Central memory CD8-positive, alpha-beta T cell (primary cell): ENCODE data around the gene SIGLEC8.
A peak's percentile ranks its signal among the peaks of the same experiment; 100 is the strongest.
"Not testable (repeated sequence)": the region's sequence is repeated elsewhere in the genome, so short reads cannot be mapped to it uniquely, and the experiment has no call there.

Experiments used
- ATAC-seq: fragments of 150-1000 bp; cut with Tn5 transposase; replicated peaks from 2 replicates; pipeline ENCODE4 v1.10.0; 2022; ENCODE audit warnings: mild to moderate bottlenecking, moderate FRiP score, moderate number of reproducible peaks; ENCODE audit not compliant: poor library complexity, severe bottlenecking; ENCODE audit errors: extremely low read depth
- DNase-seq, 2 donors: peaks; one replicate each; pipeline ENCODE4 v3.0.0; 2021; ENCODE audit warnings: low spot score in 2 of 2
- H3K27ac Mint-ChIP-seq: one replicate; pipeline ENCODE4 v1.8.0; 2022; ENCODE audit warnings: low read depth, mild to moderate bottlenecking, moderate library complexity, mixed read lengths
- H3K27me3 Mint-ChIP-seq: one replicate; pipeline ENCODE4 v1.8.0; 2022; ENCODE audit warnings: mixed read lengths
- H3K36me3 Mint-ChIP-seq: one replicate; pipeline ENCODE4 v1.8.0; 2022; ENCODE audit warnings: mild to moderate bottlenecking, moderate library complexity, mixed read lengths; ENCODE audit not compliant: insufficient read depth
- H3K4me1 Mint-ChIP-seq: one replicate; pipeline ENCODE4 v1.8.0; 2022; ENCODE audit warnings: mixed read lengths
- H3K4me3 Mint-ChIP-seq: one replicate; pipeline ENCODE4 v1.8.0; 2022; ENCODE audit warnings: mild to moderate bottlenecking, moderate library complexity, mixed read lengths
- H3K9me3 Mint-ChIP-seq: one replicate; pipeline ENCODE4 v1.8.0; 2022; ENCODE audit warnings: mixed read lengths

The SIGLEC8 gene

DNA sequence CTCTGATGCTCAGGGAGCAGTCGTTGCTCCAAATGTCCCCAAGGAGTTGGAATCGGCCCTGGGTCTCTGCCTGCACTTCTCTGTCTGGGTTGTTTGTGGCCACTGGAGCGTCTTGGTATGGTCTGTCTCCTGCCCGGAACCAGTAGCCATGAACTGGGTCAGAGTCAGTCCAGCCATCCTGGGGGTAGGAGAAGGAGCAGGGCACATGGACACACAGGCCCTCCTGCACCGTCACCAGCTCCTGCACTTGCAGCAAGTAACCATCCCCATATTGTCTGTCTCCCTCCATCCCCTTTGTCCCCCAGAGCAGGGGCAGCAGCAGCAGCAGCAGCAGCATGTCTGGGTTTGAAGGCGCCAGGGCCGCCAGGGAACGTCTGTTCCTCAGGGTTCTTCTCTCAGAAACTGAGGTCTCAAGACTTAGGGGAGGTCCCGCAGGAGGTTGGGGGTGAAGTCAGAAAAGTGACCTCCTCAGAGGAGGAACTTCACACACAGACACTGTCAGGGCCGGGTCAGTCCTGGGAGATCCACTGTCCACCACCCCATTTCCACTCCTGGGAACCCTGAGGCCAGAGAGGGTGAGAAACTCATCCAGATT is at the start of gene SIGLEC8:
Gene SIGLEC8 (minus strand): TSS at position 404 of the 595 bp plus-strand sequence. CDS start 67 bp downstream, at position 337.
- peaks cover 77% of the 10 kb centered on the region for H3K27me3 Mint-ChIP-seq
- peak within 1 kb of the TSS; percentile 35 for H3K27ac Mint-ChIP-seq
- H3K4me3 Mint-ChIP-seq = no peak within 1 kb of the TSS
- ATAC-seq (no peak), DNase-seq (no peak)
- H3K36me3 Mint-ChIP-seq = peaks cover 3% of the 10 kb centered on the region
- H3K9me3 Mint-ChIP-seq = no peaks in the 10 kb centered on the region
- H3K4me1 Mint-ChIP-seq = peaks cover 2% of the 10 kb centered on the region

DNA sequence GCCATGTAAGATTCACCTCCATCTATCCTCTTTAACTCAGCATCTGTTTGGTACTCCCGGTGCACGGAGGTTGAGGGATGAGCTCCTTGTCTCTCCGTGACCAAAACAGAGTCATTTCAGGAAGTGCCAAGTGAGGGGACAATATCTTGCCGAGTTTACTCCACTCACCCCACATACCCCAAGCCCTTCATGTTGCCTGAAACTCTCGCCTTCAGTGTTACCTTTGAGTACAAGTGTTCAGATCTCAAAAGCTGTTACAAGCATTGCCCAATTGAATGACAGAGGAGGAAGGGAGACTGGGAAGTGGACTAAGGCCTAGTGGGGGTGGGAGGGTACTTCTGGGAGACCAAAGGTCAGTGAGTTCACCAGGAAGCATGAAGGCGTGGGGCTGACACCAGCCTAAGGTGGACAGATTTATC is 49.4 kb upstream of the SIGLEC8 start:
- no peak for DNase-seq
- no peaks in the 10 kb centered on the region for H3K36me3 Mint-ChIP-seq
- H3K4me1 Mint-ChIP-seq = no peaks in the 10 kb centered on the region
- H3K9me3 Mint-ChIP-seq = no peaks in the 10 kb centered on the region
- no peak overlapping the region for H3K4me3 Mint-ChIP-seq
- no peak for ATAC-seq
- peaks cover 47% of the 10 kb centered on the region for H3K27me3 Mint-ChIP-seq
- H3K27ac Mint-ChIP-seq = no peak overlapping the region

DNA sequence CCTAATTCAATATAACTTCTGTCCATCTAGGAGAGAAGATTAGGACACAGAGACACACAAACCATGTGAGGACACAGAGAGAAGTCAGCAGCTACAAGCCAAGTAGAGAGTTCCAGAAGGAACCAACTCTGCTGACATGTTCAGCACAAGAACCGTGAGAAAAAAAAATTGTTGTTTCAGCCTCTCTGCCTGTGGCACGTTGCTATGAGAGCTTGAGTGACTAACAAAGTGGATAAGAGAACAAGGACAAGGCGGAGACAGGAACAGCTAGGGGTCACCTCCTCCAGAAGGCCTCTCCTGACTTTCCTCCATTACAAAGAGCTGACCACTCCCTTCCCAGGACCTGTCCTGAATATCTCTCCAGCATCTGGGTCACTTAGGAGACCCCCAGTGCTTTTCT is 48.9 kb upstream of the SIGLEC8 start:
- Mint-ChIP-seq H3K27me3 (peaks cover 47% of the 10 kb centered on the region), H3K4me1 (no peaks in the 10 kb centered on the region), H3K4me3 (no peak overlapping the region), H3K36me3 (no peaks in the 10 kb centered on the region), H3K9me3 (no peaks in the 10 kb centered on the region), H3K27ac (no peak overlapping the region)
- no peak for DNase-seq
- no peak for ATAC-seq

DNA sequence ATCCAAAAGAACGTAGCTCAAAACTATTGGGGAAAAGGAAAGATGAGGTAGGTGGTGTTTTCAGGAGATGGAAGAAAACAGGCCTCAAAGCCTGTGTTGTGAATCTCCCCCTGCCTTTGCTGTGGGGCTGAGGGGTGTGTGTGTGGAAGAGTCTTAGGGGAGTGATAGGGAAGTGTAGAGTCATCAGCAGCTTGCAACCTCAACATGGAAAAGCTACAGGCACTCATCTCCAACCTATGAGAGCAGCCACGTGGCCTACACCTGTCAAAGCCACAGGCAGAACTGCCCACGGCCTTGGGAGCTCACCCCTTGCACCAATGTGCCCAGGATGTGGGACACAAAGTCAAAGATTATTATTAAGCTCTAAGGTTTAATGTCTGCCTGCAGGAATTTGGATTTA is 47.6 kb upstream of the SIGLEC8 start:
- Mint-ChIP-seq H3K27ac (no peak overlapping the region), H3K27me3 (peaks cover 36% of the 10 kb centered on the region), H3K4me3 (no peak overlapping the region), H3K4me1 (peaks cover 5% of the 10 kb centered on the region), H3K9me3 (no peaks in the 10 kb centered on the region), H3K36me3 (no peaks in the 10 kb centered on the region)
- no peak for ATAC-seq
- DNase-seq = no peak

DNA sequence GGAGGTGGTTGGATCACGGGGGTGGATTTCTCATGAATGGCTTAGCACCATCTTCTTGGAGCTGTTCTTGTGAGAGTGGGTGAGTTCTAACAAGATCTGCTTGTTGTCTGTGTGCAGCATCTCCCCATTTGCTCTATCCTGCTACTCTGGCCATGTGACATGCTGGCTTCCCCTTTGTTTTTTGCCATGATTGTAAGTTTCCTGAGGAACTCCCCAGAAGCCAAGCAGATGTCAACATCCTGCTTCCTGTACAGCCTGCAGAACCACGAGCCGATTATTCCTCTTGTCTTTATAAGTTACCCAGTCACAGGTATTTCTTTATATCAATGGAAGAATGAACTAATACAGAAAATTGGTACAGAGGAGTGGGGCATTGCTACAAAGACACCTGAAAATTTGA is 45.6 kb upstream of the SIGLEC8 start:
- Mint-ChIP-seq H3K4me3 (no peak overlapping the region), H3K27me3 (peaks cover 26% of the 10 kb centered on the region), H3K9me3 (no peaks in the 10 kb centered on the region), H3K27ac (no peak overlapping the region), H3K4me1 (peaks cover 5% of the 10 kb centered on the region), H3K36me3 (no peaks in the 10 kb centered on the region)
- ATAC-seq = no peak
- no peak for DNase-seq

DNA sequence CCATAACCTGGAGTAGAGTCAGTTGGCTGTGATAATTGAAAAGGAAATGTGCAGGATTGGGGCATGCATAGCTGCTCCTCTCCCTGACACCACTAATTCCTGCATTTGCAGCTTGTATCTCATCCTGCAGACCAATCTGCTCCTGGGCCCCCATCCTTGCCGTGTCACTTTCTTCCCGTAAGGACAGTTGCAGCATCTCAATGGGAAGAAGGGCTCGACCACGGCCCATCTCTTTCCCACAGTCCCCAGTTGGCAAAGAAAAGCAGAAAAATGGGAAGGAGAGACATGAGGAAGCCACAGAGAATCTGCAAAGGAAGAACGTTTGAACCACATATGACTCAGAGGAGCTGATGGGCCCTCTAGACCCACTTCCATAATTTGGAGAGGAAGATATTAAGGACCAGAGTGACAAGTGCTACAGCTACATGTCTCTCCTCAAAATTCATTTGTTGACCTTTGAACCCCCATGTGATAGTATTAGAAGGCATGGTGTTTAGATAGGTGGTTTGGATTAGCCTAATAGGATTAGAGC is 45.1 kb upstream of the SIGLEC8 start:
- Mint-ChIP-seq H3K4me3 (no peak overlapping the region), H3K9me3 (no peaks in the 10 kb centered on the region), H3K36me3 (no peaks in the 10 kb centered on the region), H3K27ac (no peak overlapping the region), H3K27me3 (peaks cover 26% of the 10 kb centered on the region), H3K4me1 (peaks cover 5% of the 10 kb centered on the region)
- no peak for ATAC-seq
- no peak for DNase-seq

DNA sequence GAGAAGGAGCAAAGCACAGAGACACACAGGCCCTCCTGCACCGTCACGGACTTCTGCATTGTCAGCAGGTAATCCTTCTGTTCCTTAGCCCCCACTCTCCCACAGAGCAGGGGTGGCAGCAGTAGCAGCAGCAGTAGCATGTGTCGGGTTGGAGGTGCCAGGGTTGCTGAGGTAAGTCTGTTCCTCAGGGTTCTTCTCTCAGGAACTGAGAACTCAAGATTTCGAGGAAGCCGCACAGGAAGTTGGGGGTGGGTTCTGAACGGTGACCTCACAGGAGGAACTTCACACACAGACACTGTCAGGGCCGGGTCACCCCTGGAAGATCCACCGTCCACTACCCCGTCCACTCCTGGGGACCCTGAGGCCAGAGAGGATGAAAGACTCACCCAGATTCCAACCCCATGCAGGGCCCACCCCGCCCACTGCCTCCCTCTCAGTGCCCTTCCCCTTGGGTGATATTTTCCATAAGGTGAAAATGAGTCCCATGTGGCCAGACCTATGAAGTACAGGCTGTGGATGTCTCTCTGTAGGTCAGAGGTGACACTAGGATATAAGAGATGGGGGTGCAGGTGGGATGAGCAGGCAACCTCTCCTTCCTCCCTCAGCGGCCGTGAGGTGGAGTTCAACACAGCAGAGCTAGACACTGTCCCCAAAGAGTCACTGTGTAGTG is 43.5 kb upstream of the SIGLEC8 start, which contains the start of gene SIGLEC12:
Gene SIGLEC12 (minus strand): TSS at position 207 of the 670 bp plus-strand sequence. CDS start 67 bp downstream, at position 140.
- no peak within 1 kb of the TSS for H3K4me3 Mint-ChIP-seq

DNA sequence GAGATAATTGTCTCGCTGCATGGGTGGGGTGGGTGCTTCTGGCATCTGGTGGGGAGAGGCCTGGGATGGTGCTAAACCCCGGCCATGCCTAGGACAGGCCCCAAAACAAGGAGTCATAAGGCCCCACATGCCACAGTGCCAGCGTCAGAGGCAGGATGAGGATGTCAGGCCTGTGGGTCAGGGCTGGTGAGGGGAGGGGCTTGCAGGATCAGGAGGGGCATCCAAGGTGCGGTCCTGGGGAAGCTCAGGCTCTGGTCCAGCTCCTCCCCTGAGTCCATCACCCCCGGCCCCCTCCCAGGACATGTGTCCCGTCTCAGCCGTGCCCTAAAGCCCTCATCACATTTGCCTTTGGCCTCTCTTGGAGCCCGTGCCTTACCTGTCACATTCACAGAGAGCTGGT is 42.7 kb upstream of the SIGLEC8 start:
- H3K4me1 Mint-ChIP-seq, H3K36me3 Mint-ChIP-seq, H3K9me3 Mint-ChIP-seq, ATAC-seq, H3K27ac Mint-ChIP-seq, DNase-seq, H3K4me3 Mint-ChIP-seq: not testable (repeated sequence)
- peaks cover 23% of the 10 kb centered on the region for H3K27me3 Mint-ChIP-seq

More for the DNA sequence above, 43.5 kb upstream of the SIGLEC8 start, which contains the start of gene SIGLEC12:
- no peak for DNase-seq
- Mint-ChIP-seq H3K36me3 (no peaks in the 10 kb centered on the region), H3K27ac (no peak within 1 kb of the TSS), H3K9me3 (no peaks in the 10 kb centered on the region), H3K4me1 (peaks cover 5% of the 10 kb centered on the region), H3K27me3 (peaks cover 20% of the 10 kb centered on the region)
- no peak for ATAC-seq

DNA sequence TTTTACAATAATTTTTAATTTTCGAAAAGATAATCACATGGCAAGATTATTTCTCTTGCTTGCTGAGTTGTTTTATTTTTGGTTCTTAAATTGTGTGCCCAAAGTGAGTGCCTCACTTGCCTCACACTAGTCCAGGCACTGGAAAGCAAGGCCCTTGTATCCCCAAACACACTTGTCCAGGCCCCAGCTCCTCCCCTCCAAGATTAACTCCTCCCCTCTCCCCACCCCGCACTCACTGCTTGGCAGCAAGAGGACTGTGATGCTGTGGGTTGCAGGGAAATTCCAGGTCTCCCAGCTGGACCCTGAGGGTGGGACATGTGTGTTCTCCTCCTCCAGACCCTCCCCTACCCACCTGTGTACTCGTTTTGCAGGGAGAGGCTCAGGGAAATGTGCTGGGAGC is 39.4 kb upstream of the SIGLEC8 start:
- Mint-ChIP-seq H3K4me1 (peaks cover 5% of the 10 kb centered on the region), H3K27ac (no peak overlapping the region), H3K27me3 (peaks cover 51% of the 10 kb centered on the region), H3K36me3 (no peaks in the 10 kb centered on the region), H3K4me3 (no peak overlapping the region), H3K9me3 (peaks cover 7% of the 10 kb centered on the region)
- ATAC-seq (no peak), DNase-seq (no peak)

DNA sequence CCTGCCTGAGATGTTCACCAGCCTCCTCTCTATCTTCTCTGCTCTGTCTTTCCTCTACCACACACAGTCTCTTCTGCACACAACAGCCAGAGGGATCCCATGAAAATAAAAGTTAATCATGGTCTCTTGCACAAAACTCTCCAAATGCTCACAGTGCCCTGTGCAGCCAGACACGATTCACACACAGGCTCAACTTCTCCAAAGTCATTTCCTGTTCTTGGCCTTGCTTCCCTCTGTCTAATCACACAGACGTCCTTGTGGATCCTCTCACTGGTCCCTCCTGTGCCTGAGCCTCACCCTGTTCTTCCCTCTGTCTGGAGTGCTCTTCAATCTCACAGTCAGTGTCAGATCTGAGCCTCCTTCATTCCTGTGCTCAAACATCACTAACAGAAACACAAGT is 35.5 kb upstream of the SIGLEC8 start:
- no peaks in the 10 kb centered on the region for H3K4me1 Mint-ChIP-seq
- peaks cover 56% of the 10 kb centered on the region for H3K27me3 Mint-ChIP-seq
- H3K9me3 Mint-ChIP-seq = peaks cover 7% of the 10 kb centered on the region
- no peak overlapping the region for H3K4me3 Mint-ChIP-seq
- DNase-seq = no peak
- no peaks in the 10 kb centered on the region for H3K36me3 Mint-ChIP-seq
- H3K27ac Mint-ChIP-seq = no peak overlapping the region
- ATAC-seq = no peak

DNA sequence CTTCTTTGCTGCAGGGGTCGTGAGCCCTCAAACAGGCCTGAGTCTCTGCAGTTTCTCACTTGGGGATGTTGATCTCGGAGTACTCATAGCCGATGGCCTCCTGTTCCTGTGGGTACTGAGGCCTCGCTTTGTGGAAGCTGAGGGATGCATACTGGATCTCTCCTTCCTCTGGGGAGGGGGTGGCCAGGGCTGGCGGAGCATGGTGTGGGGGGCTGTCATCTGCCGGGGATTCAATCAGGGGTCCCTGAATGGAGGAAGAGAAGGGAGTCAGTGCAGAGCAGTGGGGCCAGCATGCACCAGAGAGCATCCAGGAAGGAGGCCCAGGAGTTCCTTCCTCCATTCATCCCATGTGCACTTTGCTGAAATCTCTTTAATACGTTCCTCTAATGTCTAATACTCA is 33.3 kb upstream of the SIGLEC8 start:
- Mint-ChIP-seq H3K4me3 (no peak overlapping the region), H3K4me1 (no peaks in the 10 kb centered on the region), H3K27ac (no peak overlapping the region), H3K27me3 (peaks cover 46% of the 10 kb centered on the region), H3K9me3 (peaks cover 7% of the 10 kb centered on the region), H3K36me3 (no peaks in the 10 kb centered on the region)
- ATAC-seq = no peak
- DNase-seq = no peak

DNA sequence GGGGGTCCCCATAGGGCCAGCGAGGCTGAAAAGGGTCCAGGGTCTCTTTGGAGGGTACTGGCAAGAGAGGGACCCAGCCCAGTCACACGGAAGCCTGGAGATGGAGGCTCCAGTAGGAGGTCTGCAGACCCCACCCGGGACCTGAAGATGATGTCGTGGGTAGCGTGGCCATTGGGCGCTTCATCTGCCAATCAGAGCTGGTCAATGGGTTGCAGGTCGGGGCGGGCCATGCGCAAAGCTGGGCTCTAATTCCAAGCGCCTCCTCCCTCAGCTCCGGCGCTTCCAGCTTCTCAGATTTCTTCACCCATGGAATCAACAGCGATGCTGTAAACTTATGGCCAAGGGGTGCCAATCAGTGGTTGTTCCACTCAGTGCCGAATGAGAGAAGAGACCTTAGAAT is 32.4 kb upstream of the SIGLEC8 start:
- DNase-seq (no peak), ATAC-seq (no peak)
- H3K9me3 Mint-ChIP-seq = peaks cover 7% of the 10 kb centered on the region
- H3K27me3 Mint-ChIP-seq = peaks cover 41% of the 10 kb centered on the region
- H3K4me3 Mint-ChIP-seq = no peak overlapping the region
- no peaks in the 10 kb centered on the region for H3K4me1 Mint-ChIP-seq
- H3K36me3 Mint-ChIP-seq = no peaks in the 10 kb centered on the region
- no peak overlapping the region for H3K27ac Mint-ChIP-seq

DNA sequence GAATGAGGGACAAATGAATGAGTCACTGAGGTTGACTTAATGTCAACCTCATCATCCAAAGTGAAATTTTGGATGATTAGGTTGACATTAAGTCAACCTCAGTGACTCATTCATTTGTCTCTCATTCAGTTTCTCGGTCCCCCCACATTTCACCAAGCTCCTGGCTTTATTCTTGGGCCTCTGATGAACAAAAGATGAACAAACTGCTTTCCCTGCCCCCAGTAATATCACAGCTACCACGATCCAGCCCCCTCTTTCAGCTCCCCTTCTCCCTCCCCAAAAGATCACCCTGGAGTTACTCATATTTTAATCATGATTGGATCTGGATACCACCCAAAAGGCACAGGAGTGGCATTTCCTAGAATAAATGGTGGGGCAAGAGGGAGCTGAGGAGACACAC is 30.9 kb upstream of the SIGLEC8 start:
- Mint-ChIP-seq H3K27me3 (peaks cover 37% of the 10 kb centered on the region), H3K9me3 (peaks cover 7% of the 10 kb centered on the region), H3K27ac (no peak overlapping the region), H3K4me1 (no peaks in the 10 kb centered on the region), H3K4me3 (no peak overlapping the region), H3K36me3 (peaks cover 1% of the 10 kb centered on the region)
- DNase-seq (no peak), ATAC-seq (no peak)
